GM21526 (cell line): ENCODE results near the gene PRKCA.

ENCODE experiments used
- ATAC-seq: cut with Tn5 transposase; IDR thresholded peaks from one replicate; pipeline ENCODE4 v1.9.1; 2021; ENCODE audit warnings: moderate library complexity; ENCODE audit not compliant: unreplicated experiment, low FRiP score

Gene PRKCA

DNA sequence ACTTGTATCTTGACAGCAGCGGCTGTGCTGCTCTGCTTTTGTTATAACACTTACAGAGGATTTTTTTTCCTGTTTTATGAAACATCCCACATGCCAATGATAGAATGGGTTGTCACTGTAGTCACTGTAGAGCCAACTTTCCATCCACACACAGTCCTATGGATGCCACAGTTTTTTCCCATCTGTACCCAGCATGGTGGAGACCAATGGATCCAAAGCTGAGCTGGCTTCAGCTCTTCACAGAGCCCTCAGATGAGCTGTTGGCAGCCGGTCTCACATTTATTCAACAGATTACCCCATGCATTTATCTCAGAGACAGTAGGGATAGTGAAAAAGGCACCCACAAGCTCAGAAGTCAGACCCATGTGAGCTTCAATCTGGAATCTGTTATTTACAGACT is 441.1 kb downstream of the PRKCA start:
- ATAC-seq: no peak

DNA sequence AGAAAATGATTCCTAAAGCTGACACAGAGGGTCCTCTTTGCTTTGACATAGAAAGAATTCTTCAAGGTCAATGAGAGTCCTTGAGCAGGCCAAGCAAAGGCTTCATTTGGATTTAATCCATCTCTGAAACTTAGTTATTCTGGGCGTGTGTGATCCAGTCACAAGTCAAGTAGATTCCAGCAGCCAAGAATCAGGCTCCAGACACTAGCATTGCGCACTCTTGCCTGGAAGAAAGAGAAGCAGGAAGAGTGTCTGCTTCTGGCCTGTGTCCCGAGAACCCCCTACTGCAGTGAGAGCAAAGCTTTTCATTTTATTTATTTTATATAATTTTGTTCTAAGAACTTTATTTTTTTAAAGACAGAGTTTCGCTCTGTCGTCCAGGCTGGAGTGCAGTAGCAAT is 444.3 kb downstream of the PRKCA start:
- ATAC-seq: no peak

DNA sequence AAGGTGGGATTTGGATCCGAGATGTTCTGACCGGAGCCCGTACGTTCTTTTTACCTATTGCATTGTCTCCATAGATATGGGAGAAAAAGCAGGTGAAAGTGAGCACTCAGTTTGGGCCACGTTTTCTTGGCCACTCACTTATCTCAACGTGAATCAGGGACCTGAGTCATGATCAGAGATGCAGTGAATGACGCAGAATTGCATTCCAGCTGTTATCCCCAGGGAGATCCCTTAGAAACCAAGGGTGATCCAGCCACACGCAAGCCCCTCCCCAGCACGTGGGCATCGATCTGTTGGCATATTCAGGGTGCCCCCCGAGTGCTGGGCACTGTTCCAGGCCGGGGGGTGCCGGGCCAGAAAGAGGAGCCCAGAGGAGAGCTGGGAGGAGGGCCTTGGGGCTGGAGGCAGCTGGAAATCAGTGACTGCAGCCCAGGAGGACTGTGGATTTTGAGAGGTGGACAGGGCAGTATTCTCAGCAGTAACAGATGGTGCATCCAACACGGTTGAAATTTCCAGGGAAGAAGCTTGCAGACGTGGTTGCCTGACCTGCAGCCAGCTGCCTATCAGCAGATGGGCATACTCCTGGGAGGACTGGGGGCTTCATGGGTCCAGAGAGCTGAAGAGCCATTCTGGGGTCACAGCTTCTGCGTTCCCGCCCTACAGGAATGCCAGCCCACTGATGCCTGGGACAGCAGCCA is 445.3 kb downstream of the PRKCA start:
- ATAC-seq: no peak

DNA sequence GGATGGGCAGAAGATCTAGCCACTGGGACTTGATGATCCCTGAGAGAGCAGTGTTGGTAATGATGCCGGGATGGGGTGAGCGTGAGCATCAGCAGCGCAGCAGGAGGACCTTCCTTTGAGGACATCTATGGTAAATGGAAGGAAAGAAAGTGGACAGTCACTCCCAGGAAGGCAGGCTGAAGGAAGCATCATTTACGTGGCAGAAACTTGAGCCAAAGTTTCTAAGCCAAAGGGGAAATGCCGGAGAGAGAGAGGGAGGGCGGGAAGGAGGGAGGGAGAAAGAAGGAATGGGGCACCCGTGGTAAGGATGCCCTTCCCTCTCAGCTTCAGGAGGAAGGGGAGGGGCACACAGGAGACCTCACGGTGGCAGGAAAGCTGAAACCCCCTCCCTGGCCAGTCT is 446.2 kb downstream of the PRKCA start:
- no peak for ATAC-seq

DNA sequence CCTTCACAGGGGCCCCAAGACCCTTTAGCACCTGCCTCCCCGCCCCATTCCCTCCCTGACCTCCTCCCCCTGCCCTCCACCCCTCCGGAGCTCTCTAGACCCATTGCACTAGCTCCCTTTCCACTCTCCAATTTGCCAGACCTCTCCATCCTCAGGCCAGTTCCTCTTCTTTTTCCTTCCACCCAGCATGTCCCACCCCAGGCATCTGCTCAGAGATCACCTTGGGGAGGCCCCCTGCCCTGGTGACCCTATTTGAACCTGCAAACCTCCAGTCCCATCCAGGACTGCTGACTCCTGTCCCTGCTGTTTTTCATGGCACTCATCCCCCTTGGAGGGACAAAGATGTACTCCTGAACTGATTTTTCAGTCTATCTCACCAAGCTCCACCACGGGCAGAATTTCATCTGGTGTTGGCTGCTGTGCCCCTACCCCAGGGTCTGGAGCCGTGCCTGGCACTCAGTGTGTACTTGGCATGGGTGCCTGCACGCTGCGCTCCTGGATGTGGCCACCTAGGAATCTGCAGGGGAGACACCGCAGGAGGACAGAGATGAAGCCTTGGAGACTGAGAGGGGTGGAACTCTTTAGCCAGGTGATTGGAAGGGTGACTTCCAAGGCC is 446.9 kb downstream of the PRKCA start:
- ATAC-seq: no peak

DNA sequence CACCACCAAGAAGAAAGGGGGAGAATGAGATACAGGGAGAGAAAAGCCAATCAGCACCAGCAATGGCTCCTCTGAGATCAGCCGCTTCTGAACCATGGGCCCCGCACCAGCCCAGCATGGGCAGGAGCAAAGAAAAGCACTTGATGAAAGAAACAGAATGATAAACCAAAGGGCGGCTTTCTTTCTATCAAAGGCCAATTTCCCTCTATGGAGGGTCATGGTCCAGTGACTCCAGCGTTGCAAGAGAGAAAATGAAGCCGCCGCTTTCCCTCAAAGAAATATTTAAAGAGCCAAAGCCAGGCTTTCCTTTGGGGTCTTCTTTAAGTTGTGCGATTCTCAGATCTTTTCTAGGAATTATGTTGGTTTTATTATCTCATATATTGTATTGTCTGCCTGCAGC is 447.7 kb downstream of the PRKCA start:
- no peak for ATAC-seq

DNA sequence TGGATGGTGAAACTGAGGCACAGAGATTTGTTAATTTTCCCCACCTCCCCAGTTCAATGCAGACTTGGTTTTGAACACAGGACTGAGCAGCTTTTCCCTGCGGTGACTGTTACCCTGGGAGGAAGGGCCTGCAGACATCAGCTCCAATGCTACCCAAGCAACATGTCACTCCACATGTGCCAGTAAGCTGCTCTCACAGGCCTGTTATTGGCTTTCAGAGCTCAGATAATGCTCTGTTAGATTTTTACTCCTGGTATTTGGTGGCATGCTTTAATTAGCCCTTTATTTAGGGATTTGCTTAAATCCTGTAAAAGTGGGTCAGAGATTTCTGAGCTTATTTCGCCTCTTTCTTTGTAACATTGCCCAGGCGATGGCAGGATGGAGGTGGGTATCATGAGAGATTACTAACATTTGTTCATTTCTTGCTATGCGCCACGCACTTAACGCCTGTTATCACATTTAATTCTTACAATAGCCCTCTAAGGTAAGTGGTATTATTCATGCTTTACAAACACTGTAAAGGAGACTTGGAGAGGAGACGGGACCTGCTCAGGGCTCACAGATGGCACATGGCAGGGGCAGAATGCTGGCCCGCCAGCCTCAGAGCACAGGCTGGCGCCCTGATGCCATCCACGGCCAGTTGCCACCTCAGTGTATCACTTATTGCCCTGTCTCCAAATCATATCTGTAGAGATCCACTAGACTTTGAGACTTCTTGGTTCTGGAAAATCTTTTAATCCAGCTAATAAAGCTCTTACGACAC is 448.5 kb downstream of the PRKCA start:
- ATAC-seq: no peak

DNA sequence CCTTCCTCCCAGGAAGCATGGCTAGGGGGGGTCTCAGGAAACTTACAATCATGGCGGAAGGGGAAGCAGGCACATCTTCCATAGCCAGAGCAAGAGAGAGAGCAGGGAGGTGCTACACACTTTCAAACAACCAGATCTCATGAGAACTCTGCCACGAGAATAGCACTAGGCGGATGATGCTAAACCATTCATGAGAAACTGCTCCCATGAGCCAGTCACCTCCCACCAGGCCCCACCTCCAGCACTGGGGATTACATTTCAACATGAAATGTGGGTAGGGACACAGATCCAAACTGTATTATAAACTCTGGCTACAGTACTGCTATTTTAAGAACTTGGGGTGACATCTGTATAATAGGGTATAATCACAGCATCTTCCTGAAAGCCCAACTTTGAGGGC is 449.4 kb downstream of the PRKCA start:
- no peak for ATAC-seq

DNA sequence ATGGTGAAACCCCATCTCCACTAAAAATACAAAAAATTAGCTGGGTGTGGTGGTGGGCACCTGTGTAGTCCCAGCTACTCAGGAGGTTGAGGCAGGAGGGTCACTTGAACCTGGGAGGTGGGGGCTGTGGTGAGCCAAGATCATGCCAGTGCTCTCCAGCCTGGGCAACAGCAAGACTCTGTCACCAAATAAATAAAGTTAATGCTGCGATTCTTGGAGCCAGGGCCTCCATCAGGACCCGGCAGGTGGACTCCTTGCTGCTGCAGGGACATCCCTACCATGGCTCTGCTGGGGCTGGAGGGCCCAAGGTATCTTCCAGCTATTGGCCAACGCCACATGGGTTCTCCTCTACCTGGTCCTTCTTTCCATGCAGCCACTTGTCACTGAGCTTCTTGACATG is 450.0 kb downstream of the PRKCA start:
- ATAC-seq: no peak

DNA sequence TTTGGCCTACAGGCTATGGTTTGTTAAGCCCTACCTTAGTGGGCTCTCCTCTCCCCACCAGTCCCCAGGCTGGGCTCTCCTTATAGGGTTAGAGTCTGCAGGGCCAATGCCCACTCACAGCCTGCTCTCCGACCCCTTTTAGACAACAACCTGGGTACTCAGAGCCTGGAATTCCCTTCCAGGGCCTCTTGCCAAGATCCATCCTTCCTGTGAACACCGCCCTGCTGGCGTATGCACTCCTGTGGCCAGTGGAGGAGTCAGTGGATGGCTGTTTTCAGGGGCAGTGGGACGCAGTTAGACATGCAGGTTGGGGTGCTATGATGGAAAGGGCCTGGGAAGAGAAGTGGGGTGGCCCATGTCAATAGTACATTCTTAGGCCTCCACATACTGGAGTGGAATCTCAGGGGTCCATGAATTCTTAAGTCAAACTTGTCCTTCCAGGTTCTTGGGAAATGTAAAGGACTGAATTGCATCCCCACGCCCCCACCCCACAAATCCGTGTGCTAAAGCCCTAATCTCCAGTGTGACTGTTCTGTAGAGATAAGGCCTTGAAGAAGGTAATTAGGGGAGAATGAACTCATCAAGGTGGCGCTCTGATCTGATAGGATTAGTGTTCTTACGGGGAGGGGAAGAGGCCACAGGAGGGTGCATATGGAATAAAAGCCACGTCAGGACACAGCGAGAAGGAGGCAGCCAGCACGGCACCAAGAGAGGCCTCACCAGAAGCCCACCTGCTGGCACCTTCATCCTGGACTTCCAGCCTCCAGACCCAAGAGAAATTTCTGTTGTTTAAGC is 450.9 kb downstream of the PRKCA start:
- ATAC-seq: no peak

DNA sequence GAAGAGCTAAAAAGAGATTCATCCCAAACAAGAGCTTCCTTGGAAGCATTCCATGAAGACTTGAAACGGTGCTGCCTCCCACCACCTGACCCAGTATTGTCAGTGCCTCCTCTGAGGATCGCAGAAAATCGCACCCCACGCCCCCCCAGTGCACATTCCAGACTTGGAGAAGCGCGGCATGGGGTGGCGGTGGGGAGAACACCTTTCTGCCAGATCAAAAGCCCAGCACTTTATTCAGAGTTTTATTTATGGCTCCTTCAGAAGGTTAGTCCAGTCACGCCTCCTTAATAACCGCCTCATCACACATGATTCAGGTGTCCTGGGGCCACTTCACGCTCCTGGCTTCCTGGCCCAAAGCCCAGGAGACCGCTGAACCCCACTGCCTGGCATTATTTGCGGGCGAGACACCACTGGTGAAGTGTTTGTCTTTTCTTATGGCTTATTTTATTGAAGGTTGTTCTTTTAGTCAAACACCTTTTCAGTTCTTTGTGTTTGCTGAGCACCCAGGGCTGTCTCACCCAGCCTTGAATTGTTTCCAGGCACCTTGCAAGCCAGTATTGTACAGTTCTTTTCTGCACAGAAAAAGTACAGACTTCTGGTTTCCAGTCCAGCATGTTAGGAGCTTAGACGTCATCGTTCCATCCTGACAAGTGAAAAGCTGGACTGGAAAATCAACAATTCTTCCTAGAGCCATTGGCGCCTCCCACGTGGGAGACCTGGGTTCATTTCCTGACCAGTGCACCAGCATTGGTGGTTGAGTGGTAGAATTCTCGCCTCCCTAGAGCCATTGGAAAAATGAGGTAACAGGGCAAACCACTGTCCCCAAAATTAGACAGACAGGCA is 452.9 kb downstream of the PRKCA start:
- no peak for ATAC-seq

DNA sequence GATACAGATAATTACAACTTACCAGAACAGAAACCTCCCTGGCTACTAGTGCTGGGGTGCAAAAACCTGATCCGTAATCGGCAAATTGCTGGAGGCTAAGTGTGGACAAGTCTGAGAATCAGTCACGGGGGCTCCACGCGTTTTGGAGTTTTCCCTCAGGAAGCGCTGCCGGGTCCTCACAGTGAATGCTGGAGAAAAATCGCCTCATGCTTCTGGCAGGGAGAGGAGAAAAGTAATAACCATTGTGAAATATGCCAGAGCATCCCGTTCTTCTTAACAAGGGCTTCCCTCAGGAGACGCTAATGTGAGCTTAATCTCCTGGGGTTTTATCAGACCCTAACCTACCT is 453.5 kb downstream of the PRKCA start:
- ATAC-seq: no peak

DNA sequence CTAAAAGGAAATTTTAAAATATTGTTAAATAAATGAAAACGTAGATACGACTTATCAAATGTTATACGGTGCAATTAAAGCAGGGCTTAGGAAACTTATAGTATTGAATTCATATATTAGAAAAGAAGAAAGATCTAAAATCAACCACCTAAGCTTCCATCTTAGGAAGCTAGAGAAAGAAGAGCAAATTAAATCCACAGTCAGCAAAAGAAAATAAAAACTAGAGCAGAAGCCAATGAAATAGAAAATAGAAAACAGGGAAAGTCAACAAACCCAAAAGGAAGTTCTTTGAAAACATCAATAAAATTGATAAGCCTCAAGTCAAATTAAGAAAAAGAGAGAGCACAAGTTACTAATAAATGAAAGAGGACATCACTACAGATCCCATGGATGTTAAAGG is 457.9 kb downstream of the PRKCA start:
- no peak for ATAC-seq

DNA sequence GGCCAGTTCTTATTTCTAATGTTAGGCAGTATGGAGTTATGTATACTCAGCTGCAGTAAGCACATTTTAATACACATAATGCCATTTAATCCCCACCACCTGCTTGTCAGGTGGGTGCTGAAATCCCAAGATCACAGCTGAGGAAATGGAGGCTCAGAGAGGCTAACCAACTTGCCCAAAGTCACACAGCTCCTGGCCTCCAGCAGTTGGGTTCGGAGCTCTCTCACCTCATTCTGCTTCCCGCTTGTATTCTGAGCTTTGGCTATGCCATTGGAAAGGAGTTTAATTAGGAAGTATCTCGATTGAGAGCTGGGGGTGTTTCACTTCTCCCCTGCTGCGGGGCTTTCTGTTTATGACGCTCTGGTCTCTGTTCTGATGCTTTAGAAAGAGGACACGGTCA is 459.9 kb downstream of the PRKCA start:
- no peak for ATAC-seq

DNA sequence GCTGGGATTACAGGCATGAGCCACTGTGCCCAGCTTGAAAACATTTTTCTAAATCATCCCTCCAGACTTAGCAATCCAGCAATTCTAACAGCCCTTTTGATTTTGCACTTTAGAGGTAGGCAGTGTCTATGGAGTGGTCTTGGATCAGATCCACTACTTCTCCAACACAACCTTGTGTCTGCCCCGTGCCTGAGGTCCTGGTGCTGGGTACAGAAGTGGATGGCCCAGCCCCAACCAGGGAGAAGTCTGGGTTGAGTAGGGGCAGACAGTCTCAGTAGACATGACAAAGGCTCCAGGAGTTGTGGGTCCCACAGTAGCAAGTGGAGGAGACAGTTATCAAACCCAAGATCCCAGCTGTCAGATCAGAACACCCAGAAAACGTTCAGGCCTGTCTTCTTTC is 460.6 kb downstream of the PRKCA start:
- no peak for ATAC-seq

DNA sequence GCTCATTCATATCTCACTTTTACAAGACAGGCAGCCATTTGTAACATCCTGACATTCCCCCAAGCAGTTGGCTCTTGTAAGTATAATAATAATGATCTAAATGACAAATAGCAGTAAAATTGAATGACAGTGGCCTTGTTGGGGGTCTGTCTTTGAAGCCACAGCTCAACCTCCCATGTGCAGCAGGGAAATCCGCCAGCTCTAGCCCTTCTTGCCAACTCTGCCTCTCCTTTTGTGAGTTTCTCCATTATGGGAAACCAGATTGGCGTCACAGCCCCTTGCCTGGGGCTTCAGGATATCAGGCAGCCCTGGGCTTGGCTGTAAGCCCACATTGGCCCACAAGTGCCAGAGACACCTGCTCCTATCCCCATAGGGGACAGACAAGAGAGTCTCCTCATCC is 462.1 kb downstream of the PRKCA start:
- no peak for ATAC-seq

DNA sequence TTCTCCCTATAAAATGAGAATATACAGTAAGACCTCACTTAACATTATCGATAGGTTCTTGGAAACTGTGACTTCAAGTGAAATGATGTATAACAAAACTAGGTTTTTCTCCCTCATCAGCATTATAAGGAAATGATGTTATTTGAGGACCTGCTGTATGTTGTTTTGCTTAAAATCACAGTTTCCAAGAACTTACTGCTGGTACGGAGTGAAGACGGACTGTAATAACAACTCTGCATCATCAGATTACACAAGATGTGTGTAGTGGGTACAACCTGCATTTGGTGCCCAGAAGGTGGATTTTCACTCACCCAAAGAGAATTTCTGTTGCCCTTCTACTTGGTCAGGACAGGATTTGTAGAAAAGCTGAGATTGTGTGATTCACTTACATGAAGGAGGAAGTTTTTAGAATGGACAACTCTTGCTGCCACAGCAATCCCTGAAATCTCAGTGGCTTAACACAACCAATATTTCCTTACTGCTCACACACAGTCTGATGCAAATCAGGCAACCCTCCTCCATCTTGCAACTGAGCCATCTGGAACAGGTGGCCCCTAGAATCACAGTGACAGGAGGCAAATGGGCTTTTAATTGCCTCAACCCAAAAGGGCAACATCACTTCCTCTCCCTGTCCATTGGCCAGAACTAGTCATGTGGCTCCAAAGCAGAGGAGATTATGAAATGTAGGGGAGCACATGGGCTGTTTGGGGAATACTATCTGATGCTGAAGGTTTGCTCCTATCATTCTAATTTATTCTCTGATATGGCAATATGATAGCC is 464.9 kb downstream of the PRKCA start:
- ATAC-seq: no peak

DNA sequence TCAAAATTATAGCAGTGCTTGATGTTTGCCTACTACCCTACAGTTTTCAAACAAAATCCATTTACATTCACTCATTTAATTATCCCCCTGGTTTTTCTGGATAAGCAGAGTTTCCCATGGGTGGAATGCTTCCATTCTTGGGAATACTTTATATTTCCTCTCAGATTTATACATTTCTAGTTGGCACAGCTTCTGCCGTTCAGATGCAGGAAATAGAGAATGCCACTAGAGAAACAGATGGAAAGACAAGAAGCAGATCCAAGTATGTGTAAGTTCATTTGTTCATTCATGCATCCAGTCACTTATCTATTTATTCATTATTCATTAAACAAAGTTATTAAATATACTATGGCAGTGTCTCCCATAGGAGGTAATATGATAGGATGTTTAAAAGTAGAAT is 467.5 kb downstream of the PRKCA start:
- no peak for ATAC-seq

DNA sequence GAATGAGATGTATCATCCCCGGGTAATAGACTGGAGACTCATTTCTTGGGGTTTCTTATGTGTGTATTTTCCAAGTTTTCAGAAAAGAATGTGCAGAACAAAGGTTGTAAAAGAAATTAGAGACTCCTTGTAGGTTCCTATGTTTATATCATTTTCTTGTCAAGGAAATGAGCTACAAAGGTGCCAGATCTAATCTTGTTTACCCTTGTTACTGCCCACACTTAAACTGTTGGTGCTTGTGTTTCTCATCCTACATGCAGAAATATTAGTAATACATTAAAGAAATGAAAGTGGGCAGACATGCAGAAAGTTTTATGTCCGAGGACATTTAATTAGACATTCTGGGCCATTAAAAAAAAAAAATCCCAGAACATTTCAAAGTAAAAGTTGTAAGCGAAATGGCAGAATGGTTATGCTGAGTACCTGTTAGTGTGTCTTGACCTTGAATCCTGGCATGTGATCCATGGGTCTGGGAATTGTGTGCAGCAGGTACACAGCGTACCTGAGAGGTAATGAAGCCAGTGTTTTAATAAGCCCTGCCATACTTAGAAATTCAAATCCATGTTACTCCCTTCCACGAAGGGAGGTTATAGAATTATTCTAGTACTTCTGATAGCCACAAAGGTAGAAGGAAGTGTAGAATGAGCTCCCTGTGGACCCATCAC is 469.9 kb downstream of the PRKCA start:
- ATAC-seq: no peak
